HS-27A (cell line): Measurements from ENCODE around the gene UFD1.

Experiments used
- DNase-seq: peaks from one replicate; pipeline ENCODE4 v3.0.0-alpha.2; 2012; ENCODE audit warnings: low read depth, missing footprints

Gene UFD1

GRCh38 chr22:19478901-19479354 lies at the start of gene UFD1:
Gene UFD1, minus strand, starts transcription at chr22:19479193. Its CDS starts 108 bp downstream, at chr22:19479085.
- no peak for DNase-seq

- no peak for DNase-seq
Observed at GRCh38 chr22:19527861-19528417, 48.9 kb upstream of the UFD1 start.

DNA sequence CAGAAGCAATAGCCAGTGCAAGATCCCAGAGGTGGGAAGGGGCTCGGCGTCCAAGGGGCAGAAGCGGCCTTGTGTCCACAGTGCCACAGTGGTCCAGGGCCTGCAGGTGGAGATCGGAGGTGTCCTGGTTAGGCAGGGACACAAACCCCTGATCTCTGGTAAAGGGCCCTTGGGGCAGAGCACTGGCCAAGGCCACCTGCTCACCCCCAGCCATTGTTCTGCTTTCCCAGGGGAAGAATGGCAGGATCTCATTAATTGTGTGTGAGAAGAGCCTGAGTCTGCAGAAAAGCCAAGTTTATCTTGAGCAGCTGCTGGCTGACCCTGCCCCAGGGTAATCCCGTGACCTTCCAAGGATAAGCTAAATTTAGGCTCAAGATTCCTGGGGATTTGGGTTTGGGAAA lies 48.3 kb upstream of the UFD1 start:
- DNase-seq = no peak

GRCh38 chr22:19526702-19527111 lies 47.7 kb upstream of the UFD1 start:
- DNase-seq = no peak

DNA sequence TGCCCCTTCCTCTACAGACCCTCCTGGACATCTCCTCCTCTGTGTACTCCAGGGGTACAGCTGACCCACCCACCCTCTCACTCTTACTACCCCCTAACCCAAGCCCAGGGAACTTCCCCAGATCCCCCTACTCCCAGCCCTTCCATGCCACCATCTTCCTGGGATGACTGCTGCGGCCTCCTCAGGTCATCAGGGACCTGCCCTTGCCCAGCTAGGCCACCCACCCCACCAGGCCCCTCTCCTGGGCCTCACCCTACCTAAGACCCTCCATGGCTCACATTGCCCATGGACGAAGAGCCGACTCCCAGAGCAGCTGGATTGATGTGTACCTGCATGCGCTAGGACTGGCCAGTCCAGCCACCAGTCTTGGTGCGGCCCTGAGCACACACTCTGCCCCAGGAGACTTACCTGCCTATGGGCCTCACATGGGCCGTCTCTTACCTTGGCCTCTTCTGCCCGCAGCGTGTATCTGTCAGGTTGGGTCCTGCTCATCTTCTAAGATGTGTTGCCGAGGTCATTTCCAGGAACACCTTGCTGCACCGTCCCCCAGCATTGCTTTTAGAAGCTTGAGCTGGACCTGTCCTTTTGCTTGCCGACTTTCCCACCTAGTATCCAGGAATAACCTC lies 47.2 kb upstream of the UFD1 start:
- no peak for DNase-seq

- no peak for DNase-seq
Observed at GRCh38 chr22:19525666-19526065, 46.7 kb upstream of the UFD1 start.

GRCh38 chr22:19525116-19525660 lies 46.2 kb upstream of the UFD1 start:
- no peak for DNase-seq

DNA sequence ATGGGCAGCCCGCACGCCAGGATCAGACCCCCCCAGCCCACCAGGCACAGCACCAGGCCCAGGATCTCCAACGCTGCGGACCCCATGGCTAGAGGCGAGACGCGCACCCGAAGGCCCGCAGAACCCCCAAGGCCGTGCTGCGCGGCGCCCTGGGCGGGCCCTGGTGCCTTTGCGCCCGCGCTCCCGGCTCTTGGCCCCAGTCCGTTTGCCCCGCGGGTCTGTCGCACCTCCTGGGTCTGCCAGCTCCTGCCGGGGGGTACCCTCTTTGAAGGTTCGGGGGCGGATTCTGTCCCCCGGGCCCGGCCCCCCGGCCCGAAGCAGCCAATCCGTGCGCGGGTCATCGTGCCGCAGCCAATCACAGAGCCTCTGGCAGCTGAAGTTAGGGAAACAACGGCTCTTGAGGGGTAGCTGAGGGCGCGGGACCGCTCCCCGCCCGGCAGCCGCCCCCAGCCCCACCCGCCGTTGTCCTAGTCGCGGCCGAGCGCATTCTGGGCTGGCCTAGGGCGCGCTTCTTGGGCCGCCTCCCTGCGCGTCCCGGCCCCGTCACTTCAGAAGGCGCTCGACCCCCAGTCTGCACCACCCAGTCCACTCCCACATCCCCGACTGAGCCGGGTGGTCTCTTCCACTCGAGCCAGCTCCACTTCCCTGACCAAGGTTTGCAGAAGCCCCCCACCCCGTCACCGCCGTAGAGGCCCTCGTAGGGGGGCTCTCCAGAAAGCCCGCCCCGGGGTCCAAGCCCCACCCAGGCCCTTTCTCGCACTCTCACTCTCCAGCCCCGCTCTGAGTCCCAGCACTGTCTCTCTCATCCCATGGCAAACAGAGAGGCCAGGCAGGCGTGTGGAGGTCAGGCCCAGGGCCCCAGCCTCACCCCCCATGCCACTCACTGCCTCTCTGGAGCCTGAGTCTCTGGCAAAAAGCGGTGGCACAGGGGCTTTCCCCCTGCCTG lies 45.5 kb upstream of the UFD1 start, which contains the start of gene CLDN5:
Gene CLDN5 (minus strand): TSS at position 241 of the 946 bp plus-strand sequence. CDS start 155 bp downstream, at position 86.
- no peak for DNase-seq

GRCh38 chr22:19523240-19524169 lies 44.5 kb upstream of the UFD1 start:
- DNase-seq = no peak

DNA sequence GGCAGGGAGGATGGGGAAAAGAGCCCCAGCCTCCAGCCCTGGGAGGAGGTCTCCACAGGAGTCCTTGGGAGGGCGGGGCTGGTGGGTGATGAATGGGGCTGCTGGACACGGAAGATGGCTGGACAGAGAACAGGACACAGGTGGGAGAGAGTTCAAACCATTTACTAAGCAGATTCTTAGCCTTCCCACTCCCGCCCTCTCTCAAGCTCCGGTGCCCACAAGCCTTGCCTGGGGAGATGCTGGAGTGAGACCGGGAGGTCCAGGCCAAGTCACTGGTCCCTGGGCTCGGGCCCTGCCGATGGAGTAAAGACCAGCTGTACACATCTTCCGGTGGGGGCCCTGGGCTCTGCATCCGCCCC lies 43.9 kb upstream of the UFD1 start:
- DNase-seq = no peak

GRCh38 chr22:19522190-19522880 lies 43.3 kb upstream of the UFD1 start:
- DNase-seq = no peak

- DNase-seq = no peak
Observed at GRCh38 chr22:19520566-19521305, 41.7 kb upstream of the UFD1 start.

DNA sequence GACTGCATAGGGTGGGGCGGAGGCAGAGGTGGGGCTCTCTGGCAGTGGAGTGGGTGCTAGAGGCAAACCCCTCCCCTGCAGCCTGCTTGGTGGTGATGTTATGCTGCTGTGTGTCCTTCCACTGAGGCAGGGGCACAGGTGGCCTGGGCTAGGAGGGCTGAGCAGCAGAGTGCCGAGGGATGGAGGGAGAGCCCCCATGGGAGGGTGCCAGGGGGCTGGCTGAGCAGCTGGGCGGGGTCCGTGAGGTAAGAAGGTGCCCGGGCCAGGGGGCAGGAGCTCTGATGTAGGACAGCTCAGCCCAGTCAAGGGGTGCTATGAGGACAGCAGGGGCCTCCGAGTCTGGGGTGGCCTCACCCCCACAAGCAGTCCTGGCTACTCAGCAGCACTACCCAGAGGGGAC lies 41.0 kb upstream of the UFD1 start:
- no peak for DNase-seq

DNA sequence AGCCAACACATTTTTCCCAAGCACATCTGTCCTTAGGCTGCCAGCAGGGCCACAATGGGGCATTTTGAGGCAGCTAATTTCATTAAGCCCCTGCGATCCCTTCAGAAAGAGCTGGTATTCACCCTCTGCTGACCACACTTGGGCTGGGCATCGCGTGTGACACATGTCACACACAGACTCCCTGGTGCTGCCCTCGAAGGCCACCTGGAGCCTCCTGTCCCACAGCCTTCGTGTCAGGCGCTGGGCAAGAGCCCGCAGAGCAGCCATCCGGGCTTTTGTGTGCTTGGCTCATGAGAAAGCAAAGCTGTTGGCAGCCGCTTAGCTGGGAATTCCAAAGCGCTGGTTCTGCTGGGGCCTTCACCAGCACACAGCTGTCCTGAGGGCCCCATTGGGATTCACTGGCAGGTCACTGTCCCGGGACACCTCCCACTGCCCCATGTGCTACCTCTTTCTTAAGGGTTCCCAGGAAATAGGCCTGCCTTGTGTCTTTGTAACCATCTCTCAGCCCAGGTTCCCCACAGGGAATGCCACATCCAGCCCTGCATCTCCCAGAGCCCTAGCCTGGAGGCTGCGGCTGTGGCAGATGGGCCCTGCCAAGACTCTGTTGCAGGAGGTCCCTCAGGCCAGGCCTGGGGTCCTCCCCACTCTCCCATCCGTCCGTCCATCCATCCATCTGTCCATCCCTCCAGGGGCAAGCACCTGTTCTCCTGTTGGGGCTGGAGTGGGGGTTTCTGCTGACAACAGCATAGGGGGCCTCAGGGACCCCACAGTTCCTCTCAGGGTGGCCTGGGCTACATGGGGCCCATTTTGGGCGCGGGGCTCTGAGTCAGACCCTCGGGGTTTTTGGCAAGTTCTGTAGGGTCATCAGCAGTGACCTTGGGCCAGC lies 40.3 kb upstream of the UFD1 start:
- DNase-seq = no peak

DNA sequence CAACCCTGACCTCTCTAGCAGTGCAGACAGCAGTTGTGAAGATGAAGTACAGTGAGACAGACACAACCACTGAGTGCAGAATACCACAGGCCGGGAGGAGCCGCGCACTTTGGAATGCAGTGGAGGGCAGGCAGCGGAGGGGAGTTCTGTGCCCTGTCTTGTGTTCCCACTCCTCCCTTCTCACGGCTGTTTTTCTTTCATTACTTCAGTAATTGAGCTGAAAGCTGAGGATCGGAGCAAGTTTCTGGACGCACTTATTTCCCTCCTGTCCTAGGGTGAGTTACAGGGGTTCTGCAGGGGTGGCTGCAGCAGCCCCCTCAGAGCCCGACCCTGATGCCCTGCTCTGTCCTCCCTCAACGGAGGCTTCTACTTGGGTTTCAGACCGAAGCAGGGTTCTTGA lies 39.6 kb upstream of the UFD1 start:
- no peak for DNase-seq

DNA sequence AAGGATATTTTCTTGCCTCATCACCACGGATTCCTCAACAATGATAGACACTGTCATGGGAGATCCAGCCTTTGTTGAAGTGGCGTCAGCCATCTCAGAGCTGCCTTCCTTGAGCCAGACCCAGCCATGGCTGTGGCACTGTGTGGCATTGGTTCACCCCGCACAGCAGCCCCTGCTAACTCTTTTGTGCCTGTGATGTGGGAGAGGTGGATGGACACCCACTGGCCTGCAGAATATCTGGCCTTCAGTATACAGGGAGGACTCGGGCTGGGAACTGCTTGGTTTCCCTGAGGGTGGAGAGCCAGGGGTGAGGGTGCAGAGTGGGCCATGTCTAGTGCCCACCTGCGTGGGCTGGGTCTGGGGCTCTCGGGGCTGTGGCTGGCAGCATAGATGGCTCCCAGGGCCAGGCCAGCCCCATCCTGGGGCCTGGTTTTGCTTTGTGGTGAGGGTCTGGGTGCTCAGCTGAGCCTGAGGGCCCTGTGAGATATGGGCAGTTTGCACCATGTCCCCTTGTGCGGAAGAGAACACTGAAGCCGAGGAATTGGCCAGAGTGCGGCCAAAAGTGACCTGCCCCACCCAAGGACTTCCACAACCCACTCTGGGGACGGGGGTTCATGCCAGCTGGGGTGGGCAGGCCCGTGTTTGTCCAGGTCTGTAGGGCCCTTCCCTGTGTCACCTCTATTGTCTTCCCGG lies 39.1 kb upstream of the UFD1 start:
- DNase-seq = no peak

- no peak for DNase-seq
Observed at GRCh38 chr22:19517171-19517500, 38.1 kb upstream of the UFD1 start.

GRCh38 chr22:19516378-19517170 lies 37.6 kb upstream of the UFD1 start:
- no peak for DNase-seq
